ENCODE measurements around the gene MAIP1.

DNA sequence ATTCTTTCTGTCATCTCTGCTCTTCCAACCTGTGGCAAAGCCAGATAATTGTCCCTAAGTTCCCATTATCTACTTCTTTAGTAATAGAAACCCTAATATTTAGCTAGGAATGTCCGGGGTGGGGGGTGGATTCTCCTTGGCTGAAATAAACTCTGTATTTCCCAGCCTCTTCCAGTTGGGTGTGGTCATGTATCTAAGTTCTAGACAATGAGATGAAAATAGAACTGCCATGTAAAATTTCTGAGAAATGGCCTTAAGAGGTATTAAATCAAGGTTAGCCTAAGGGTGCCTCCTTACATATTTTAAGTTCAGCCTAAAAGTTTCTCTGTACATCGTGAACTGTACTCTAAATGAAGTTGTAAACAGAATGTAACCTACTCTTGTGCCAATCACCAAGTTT, 39.5 kb downstream of the MAIP1 start:
- TF ChIP-seq, protein P1, sequence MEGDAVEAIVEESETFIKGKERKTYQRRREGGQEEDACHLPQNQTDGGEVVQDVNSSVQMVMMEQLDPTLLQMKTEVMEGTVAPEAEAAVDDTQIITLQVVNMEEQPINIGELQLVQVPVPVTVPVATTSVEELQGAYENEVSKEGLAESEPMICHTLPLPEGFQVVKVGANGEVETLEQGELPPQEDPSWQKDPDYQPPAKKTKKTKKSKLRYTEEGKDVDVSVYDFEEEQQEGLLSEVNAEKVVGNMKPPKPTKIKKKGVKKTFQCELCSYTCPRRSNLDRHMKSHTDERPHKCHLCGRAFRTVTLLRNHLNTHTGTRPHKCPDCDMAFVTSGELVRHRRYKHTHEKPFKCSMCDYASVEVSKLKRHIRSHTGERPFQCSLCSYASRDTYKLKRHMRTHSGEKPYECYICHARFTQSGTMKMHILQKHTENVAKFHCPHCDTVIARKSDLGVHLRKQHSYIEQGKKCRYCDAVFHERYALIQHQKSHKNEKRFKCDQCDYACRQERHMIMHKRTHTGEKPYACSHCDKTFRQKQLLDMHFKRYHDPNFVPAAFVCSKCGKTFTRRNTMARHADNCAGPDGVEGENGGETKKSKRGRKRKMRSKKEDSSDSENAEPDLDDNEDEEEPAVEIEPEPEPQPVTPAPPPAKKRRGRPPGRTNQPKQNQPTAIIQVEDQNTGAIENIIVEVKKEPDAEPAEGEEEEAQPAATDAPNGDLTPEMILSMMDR (IDR thresholded peaks at IDR 0.05), result no peak
- TF ChIP-seq RARB (CRISPR knock-in tag; IDR thresholded peaks at IDR 0.05), result no peak
- TF ChIP-seq SMC3 (IDR thresholded peaks at IDR 0.05), result no peak
- no peak for TF ChIP-seq HOXA7 (CRISPR knock-in tag; IDR thresholded peaks at IDR 0.05)
- TF ChIP-seq TFCP2L1 (CRISPR knock-in tag; IDR thresholded peaks at IDR 0.05), result no peak
- no peak for TF ChIP-seq POLR2A (IDR thresholded peaks at IDR 0.05; ENCODE audit: low read length)
- TF ChIP-seq GATA3 (IDR thresholded peaks at IDR 0.05; ENCODE audit: borderline replicate concordance), result no peak
- no peak for TF ChIP-seq CHD2 (IDR thresholded peaks at IDR 0.05; ENCODE audit: low read length, partially characterized antibody)
- TF ChIP-seq FOSL2 (IDR thresholded peaks at IDR 0.05), result no peak
- no peak for TF ChIP-seq FOSL2 (CRISPR knock-in tag; IDR thresholded peaks at IDR 0.05)
- TF ChIP-seq MAFK (IDR thresholded peaks at IDR 0.05; ENCODE audit: partially characterized antibody), result no peak
- no peak for TF ChIP-seq CEBPB (IDR thresholded peaks at IDR 0.05)
- TF ChIP-seq EP300 (IDR thresholded peaks at IDR 0.05), result no peak
- no peak for TF ChIP-seq NR3C1 (IDR thresholded peaks at IDR 0.05)

Measured in A549 (cell line).